ENCODE results near the gene ATP4A. TPM values are rescaled to one million over a fixed set of nuclear protein-coding genes. Genes with fewer than 3 reads are reported as not detected.
"Not testable (repeated sequence)": the region's sequence is repeated elsewhere in the genome, so short reads cannot be mapped to it uniquely, and the experiment has no call there.

ATP4A gene
- polyA plus RNA-seq: under 1 TPM in 1 of 4 donors, not detected in 3; 0.36 TPM
- long read RNA-seq, donor 1: 0 reads
- long read RNA-seq, donor 2: 0 reads
- long read RNA-seq, donor 3: 0 reads
- long read RNA-seq, donor 4: 0 reads
- long read RNA-seq, donor 5: 0 reads
- long read RNA-seq, donor 6: 0 reads
- long read RNA-seq, donor 7: 0 reads
- long read RNA-seq, donor 8: 0 reads
- long read RNA-seq, donor 9: 0 reads
- long read RNA-seq, donor 10: 0 reads

DNA sequence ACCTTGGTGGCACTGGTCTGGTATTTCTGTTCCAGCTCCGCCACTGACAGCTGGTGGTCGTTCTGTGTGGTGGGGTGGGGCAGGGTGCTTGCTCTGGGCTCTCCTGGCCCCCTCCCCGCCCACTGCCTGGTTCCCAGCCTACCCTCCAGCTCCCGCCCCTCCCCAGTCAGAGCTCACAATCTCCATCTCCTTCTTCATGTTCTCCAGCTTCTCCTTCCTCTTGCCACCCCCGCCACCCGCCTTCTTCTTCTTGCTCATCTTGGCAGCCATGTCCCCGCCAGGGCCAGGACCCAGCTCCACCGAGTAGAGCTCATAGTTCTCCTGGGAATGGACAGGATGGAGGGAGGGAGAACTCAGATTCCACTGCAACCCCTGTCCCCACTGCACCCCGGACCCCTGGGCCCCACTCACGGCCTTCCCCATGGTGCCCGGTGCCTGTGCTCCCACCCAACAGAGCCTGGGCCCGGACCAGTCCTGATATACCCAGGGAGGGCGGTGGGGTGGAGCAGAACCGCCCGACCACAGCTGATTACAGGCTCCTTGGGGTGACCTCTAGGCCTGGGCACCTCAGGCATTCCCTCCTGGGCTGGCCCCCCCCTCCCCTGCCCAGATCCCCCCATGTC is at the start of gene ATP4A:
Gene ATP4A (minus strand): TSS at position 452 of the 623 bp plus-strand sequence. CDS start 29 bp downstream, at position 423.
- Histone ChIP-seq H3K9me3 (ENCODE audit: control insufficient read depth in 2 of 2, insufficient read depth in 1 of 2, low read depth in 1 of 2, low read length in 1 of 2) (no peaks in the 10 kb centered on the region), H3K27ac (ENCODE audit: low read depth in 1 of 3, low read length in 2 of 3) (no peak within 1 kb of the TSS), H3K4me1 (ENCODE audit: control insufficient read depth in 3 of 3, insufficient read depth in 2 of 3, low read depth in 1 of 3, low read length in 2 of 3) (no peaks in the 10 kb centered on the region), H3K36me3 (ENCODE audit: control insufficient read depth in 3 of 3, insufficient read depth in 2 of 3, low read depth in 1 of 3, low read length in 3 of 3) (no peaks in the 10 kb centered on the region), H3K4me3 (ENCODE audit: low read depth in 1 of 3, low read length in 3 of 3) (no peak within 1 kb of the TSS), H3K27me3 (ENCODE audit: control insufficient read depth in 3 of 3, insufficient read depth in 3 of 3, low read length in 3 of 3) (peaks cover 2 to 18% (median 11%) of the 10 kb centered on the region in 3 donors)
- no peak for DNase-seq
- no peak for FAIRE-seq
- 60 to 65% (median 63%) methylated on average over 14 to 15 of the region's 15 CpGs for WGBS, 3 donors

DNA sequence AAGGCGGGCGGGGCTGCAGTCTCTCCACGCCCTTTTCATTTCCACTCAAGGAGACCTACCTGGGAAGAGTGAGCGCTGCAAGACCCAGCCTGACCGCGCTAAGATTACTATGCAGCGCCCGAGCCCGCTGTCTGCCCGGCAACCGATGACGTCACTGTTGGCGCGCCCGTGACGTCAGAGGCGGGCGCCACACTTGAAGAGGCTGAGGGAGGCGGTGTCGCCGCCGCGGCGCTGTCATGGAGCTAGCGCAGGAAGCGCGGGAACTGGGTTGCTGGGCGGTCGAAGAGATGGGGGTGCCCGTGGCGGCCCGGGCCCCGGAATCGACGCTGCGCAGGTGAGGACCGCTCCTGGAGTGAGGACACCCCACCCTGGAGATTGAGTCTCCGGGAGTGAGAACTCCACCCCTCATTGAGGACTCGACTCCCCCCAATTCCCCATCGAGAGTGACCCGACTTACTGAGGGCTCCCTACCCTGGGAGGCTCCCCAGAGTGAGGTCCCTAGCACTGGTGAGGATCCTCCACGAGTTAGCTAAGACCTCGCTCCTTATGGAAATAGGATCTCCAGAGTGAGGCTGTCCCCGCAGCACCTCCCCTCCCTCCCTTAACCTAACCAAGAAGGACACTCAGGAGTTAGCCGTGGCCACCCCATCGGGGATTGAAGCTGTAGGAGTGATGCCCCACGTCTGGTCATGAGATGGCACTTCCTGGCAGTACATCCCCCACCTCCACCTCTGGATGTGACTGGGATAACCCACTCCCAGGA is 49.3 kb upstream of the ATP4A start, which contains the start of gene HAUS5:
Gene HAUS5 (plus strand): TSS at position 177 of the 763 bp plus-strand sequence. CDS start 60 bp downstream, at position 237.
- 0 to 1% (median 0%) methylated on average over 42 to 47 of the region's 47 CpGs for WGBS, 3 donors
- Histone ChIP-seq H3K27ac (ENCODE audit: low read depth in 1 of 3, low read length in 2 of 3) (peak within 1 kb of the TSS; percentile 30 to 34 (median 33)), H3K27me3 (ENCODE audit: control insufficient read depth in 3 of 3, insufficient read depth in 3 of 3, low read length in 3 of 3) (peaks cover 0 to 4% (median 0%) of the 10 kb centered on the region in 3 donors), H3K4me3 (ENCODE audit: low read depth in 1 of 3, low read length in 3 of 3) (peak within 1 kb of the TSS; percentile 43 to 94 (median 52)), H3K9me3 (ENCODE audit: control insufficient read depth in 2 of 2, insufficient read depth in 1 of 2, low read depth in 1 of 2, low read length in 1 of 2) (peaks cover 0 to 6% of the 10 kb centered on the region in 2 donors), H3K36me3 (ENCODE audit: control insufficient read depth in 3 of 3, insufficient read depth in 2 of 3, low read depth in 1 of 3, low read length in 3 of 3) (peaks cover 0 to 24% (median 2%) of the 10 kb centered on the region in 3 donors), H3K4me1 (ENCODE audit: control insufficient read depth in 3 of 3, insufficient read depth in 2 of 3, low read depth in 1 of 3, low read length in 2 of 3) (peaks cover 0 to 7% (median 0%) of the 10 kb centered on the region in 3 donors)
- FAIRE-seq (no peak), DNase-seq (peak; percentile 90 to 98)

DNA sequence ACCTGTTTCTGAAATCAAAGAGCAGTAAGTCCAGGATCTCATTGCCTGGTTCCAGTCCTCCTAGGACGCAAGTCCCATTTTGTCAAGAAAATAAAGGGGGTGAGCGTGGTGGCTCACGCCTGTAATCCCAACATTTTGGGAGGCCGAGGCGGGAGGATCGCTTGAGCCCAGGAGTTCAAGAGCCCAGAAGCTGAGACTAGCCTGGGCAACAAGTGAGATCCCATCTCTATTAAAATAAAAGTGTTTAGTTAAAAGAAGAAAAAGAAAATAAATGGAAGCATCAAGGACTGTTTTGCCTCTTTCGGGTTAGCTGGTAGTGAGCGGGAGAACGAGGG is 48.7 kb upstream of the ATP4A start:
- Histone ChIP-seq H3K9me3 (ENCODE audit: control insufficient read depth in 2 of 2, insufficient read depth in 1 of 2, low read depth in 1 of 2, low read length in 1 of 2) (peaks cover 0 to 9% of the 10 kb centered on the region in 2 donors), H3K36me3 (ENCODE audit: control insufficient read depth in 3 of 3, insufficient read depth in 2 of 3, low read depth in 1 of 3, low read length in 3 of 3) (peaks cover 0 to 20% (median 0%) of the 10 kb centered on the region in 3 donors), H3K27me3 (ENCODE audit: control insufficient read depth in 3 of 3, insufficient read depth in 3 of 3, low read length in 3 of 3) (peaks cover 0 to 4% (median 0%) of the 10 kb centered on the region in 3 donors), H3K27ac (ENCODE audit: low read depth in 1 of 3, low read length in 2 of 3) (no peak overlapping the region), H3K4me1 (ENCODE audit: control insufficient read depth in 3 of 3, insufficient read depth in 2 of 3, low read depth in 1 of 3, low read length in 2 of 3) (peaks cover 0 to 7% (median 0%) of the 10 kb centered on the region in 3 donors), H3K4me3 (ENCODE audit: low read depth in 1 of 3, low read length in 3 of 3) (peak overlapping the region in 1 of 3 donors; percentile 94)
- DNase-seq (no peak), FAIRE-seq (no peak)
- WGBS, 3 donors: 28 to 37% (median 36%) methylated on average over 9 of the region's 9 CpGs

DNA sequence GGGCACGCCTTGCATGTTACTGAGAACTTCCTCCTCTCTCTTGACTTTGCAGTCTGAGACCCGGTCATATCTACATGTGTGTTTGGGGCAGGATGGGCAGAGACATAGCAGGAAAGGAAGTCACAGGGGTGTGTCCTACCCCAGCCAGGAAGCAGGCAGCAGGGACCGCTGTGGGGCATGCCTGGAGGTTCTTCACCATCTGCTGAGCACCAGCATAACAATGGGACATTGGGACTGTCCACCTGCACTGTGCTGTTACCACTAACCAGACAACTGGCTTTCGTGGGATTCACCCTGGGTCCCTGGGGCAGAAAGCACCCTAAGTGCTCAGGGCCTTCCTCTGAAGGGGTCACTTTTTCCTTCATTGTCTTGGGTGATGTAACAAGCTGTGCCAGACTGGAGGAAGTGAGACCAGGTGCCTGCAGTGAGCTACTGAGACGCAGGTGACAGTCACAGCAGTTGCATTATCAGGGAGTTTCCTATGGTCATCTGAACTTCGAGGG is 46.4 kb upstream of the ATP4A start:
- Histone ChIP-seq H3K9me3 (ENCODE audit: control insufficient read depth in 2 of 2, insufficient read depth in 1 of 2, low read depth in 1 of 2, low read length in 1 of 2) (peaks cover 0 to 9% of the 10 kb centered on the region in 2 donors), H3K4me3 (ENCODE audit: low read depth in 1 of 3, low read length in 3 of 3) (no peak overlapping the region), H3K27me3 (ENCODE audit: control insufficient read depth in 3 of 3, insufficient read depth in 3 of 3, low read length in 3 of 3) (peaks cover 0 to 4% (median 0%) of the 10 kb centered on the region in 3 donors), H3K27ac (ENCODE audit: low read depth in 1 of 3, low read length in 2 of 3) (no peak overlapping the region), H3K4me1 (ENCODE audit: control insufficient read depth in 3 of 3, insufficient read depth in 2 of 3, low read depth in 1 of 3, low read length in 2 of 3) (peaks cover 0 to 7% (median 0%) of the 10 kb centered on the region in 3 donors), H3K36me3 (ENCODE audit: control insufficient read depth in 3 of 3, insufficient read depth in 2 of 3, low read depth in 1 of 3, low read length in 3 of 3) (peaks cover 0 to 9% (median 0%) of the 10 kb centered on the region in 3 donors)
- DNase-seq (no peak), FAIRE-seq (no peak)
- WGBS, 3 donors: 54 to 77% (median 66%) methylated on average over 6 of the region's 6 CpGs

DNA sequence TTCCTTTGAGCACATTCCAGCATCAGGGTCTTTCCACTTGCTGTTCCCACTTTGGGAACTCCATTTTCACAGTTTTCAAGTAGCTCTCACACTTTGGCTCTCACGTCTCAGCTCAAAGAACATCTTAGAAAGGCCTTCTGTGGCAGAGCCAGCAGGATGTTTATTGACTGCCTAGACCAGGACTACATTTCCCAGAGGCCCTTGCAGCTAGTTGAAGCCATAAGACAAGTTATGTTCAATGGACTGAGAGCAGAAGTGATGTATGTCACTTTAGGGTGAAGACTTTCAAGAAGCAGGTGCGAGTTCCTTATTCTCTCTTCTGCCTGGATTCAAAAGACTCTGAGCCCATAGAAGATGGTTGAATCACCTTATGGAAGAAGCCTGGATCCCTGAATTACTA is 44.8 kb upstream of the ATP4A start:
- no peak overlapping the region for H3K27ac ChIP-seq (ENCODE audit: low read depth in 1 of 3, low read length in 2 of 3)
- H3K27me3 ChIP-seq (ENCODE audit: control insufficient read depth in 3 of 3, insufficient read depth in 3 of 3, low read length in 3 of 3): peaks cover 0 to 4% (median 0%) of the 10 kb centered on the region in 3 donors
- WGBS, 3 donors: 69 to 73% (median 72%) methylated on average over 2 of the region's 2 CpGs
- no peaks in the 10 kb centered on the region for H3K36me3 ChIP-seq (ENCODE audit: control insufficient read depth in 3 of 3, insufficient read depth in 2 of 3, low read depth in 1 of 3, low read length in 3 of 3)
- peaks cover 0 to 7% (median 0%) of the 10 kb centered on the region in 3 donors for H3K4me1 ChIP-seq (ENCODE audit: control insufficient read depth in 3 of 3, insufficient read depth in 2 of 3, low read depth in 1 of 3, low read length in 2 of 3)
- no peak for FAIRE-seq
- H3K4me3 ChIP-seq (ENCODE audit: low read depth in 1 of 3, low read length in 3 of 3): no peak overlapping the region
- no peak for DNase-seq
- peaks cover 0 to 9% of the 10 kb centered on the region in 2 donors for H3K9me3 ChIP-seq (ENCODE audit: control insufficient read depth in 2 of 2, insufficient read depth in 1 of 2, low read depth in 1 of 2, low read length in 1 of 2)

DNA sequence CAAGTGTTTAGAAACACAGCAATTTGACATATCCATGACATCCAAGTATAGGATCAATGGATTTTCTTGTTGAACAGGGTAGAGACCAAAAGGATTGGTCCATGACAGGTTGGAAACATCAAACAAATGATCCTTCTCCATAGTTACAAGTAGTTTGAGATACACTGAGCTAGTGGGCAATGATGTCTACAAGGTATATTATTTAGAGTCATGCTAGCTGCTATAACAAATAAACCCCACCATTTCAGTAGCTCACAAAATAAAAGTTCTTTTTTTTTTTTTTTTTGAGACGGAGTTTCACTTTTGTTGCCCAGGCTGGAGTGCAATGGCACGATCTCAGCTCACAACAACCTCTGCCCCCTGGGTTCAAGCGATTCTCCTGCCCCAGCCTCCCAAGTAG is 44.2 kb upstream of the ATP4A start:
- Histone ChIP-seq H3K27ac (ENCODE audit: low read depth in 1 of 3, low read length in 2 of 3) (no peak overlapping the region), H3K9me3 (ENCODE audit: control insufficient read depth in 2 of 2, insufficient read depth in 1 of 2, low read depth in 1 of 2, low read length in 1 of 2) (peaks cover 0 to 9% of the 10 kb centered on the region in 2 donors), H3K36me3 (ENCODE audit: control insufficient read depth in 3 of 3, insufficient read depth in 2 of 3, low read depth in 1 of 3, low read length in 3 of 3) (no peaks in the 10 kb centered on the region), H3K4me3 (ENCODE audit: low read depth in 1 of 3, low read length in 3 of 3) (no peak overlapping the region), H3K4me1 (ENCODE audit: control insufficient read depth in 3 of 3, insufficient read depth in 2 of 3, low read depth in 1 of 3, low read length in 2 of 3) (peaks cover 0 to 4% (median 0%) of the 10 kb centered on the region in 3 donors), H3K27me3 (ENCODE audit: control insufficient read depth in 3 of 3, insufficient read depth in 3 of 3, low read length in 3 of 3) (peaks cover 0 to 4% (median 0%) of the 10 kb centered on the region in 3 donors)
- DNase-seq (no peak), FAIRE-seq (no peak)
- 74 to 85% (median 83%) methylated on average over 3 of the region's 3 CpGs for whole genome bisulfite sequencing, 3 donors

DNA sequence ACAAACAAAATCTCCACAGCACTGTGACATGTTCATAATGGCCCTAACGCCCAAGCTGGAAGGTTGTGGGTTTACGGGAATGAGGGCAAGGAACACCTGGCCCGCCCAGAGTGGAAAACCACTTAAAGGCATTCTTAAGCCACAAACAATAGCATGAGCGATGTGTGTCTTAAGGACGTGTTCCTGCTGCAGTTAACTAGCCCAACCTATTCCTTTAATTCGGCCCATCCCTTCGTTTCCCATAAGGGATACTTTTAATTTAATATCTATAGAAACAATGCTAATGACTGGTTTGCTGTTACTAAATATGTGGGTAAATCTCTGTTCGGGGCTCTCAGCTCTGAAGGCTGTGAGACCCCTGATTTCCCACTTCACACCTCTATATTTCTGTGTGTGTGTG is 43.7 kb upstream of the ATP4A start:
- H3K4me3 ChIP-seq (ENCODE audit: low read depth in 1 of 3, low read length in 3 of 3); DNase-seq; H3K4me1 ChIP-seq (ENCODE audit: control insufficient read depth in 3 of 3, insufficient read depth in 2 of 3, low read depth in 1 of 3, low read length in 2 of 3); H3K36me3 ChIP-seq (ENCODE audit: control insufficient read depth in 3 of 3, insufficient read depth in 2 of 3, low read depth in 1 of 3, low read length in 3 of 3); H3K27ac ChIP-seq (ENCODE audit: low read depth in 1 of 3, low read length in 2 of 3); H3K9me3 ChIP-seq (ENCODE audit: control insufficient read depth in 2 of 2, insufficient read depth in 1 of 2, low read depth in 1 of 2, low read length in 1 of 2); FAIRE-seq; H3K27me3 ChIP-seq (ENCODE audit: control insufficient read depth in 3 of 3, insufficient read depth in 3 of 3, low read length in 3 of 3): not testable (repeated sequence)
- WGBS, 3 donors: 84 to 88% (median 86%) methylated on average over 8 of the region's 8 CpGs

DNA sequence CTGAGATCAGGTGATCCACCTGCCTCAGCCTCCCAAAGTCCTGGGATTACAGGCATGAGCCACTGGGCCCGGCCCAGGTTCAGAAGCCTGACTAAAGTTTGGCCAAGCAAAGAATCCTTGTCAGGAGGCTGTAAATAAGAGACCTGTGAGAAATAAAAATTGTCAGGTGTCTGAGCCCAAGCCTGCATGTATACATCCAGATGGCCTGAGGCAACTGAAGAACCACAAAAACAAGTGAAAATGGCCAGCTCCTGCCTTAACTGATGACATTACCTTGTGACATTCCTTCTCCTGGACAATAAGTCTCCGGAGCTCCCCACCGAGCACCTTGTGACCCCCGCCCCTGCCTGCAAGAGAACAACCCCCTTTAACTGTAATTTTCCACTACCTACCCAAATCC is 41.0 kb upstream of the ATP4A start:
- not testable (repeated sequence) for DNase-seq; H3K36me3 ChIP-seq (ENCODE audit: control insufficient read depth in 3 of 3, insufficient read depth in 2 of 3, low read depth in 1 of 3, low read length in 3 of 3); H3K27ac ChIP-seq (ENCODE audit: low read depth in 1 of 3, low read length in 2 of 3); H3K27me3 ChIP-seq (ENCODE audit: control insufficient read depth in 3 of 3, insufficient read depth in 3 of 3, low read length in 3 of 3); H3K9me3 ChIP-seq (ENCODE audit: control insufficient read depth in 2 of 2, insufficient read depth in 1 of 2, low read depth in 1 of 2, low read length in 1 of 2); FAIRE-seq; H3K4me1 ChIP-seq (ENCODE audit: control insufficient read depth in 3 of 3, insufficient read depth in 2 of 3, low read depth in 1 of 3, low read length in 2 of 3); H3K4me3 ChIP-seq (ENCODE audit: low read depth in 1 of 3, low read length in 3 of 3)
- WGBS, 3 donors: 89 to 91% (median 90%) methylated on average over 4 of the region's 4 CpGs

All from small intestine (tissue), 16 donors.